IMR-90 (cell line): Measurements from ENCODE around the gene SRCAP. TPM values are rescaled to one million over a fixed set of nuclear protein-coding genes. Genes with fewer than 3 reads are reported as not detected.

ENCODE experiments used
- ATAC-seq: fragments of 200-7000 bp; cut with Tn5 transposase; 2 replicates; pipeline ENCODE4 v1.9.1; 2020; ENCODE audit warnings: low read depth, mild to moderate bottlenecking, moderate library complexity
- BruUV-seq: library from RNA; stranded (reverse); fragments of 400-500 nt; replicated peaks from 2 replicates; lab custom pipeline; 2021; lab: Mats Ljungman, UMichigan
- CTCF ChIA-PET: fragments of 300-600 bp; formaldehyde crosslinking; extraction: SDS; loops from one replicate; lab custom pipeline; 2021; ENCODE audit warnings: antibody characterized with exemption; lab: Yijun Ruan, JAX
- POLR2A ChIA-PET: fragments of 300-600 bp; sonication (Branson Sonifier 250); formaldehyde crosslinking; loops from one replicate; lab custom pipeline; 2022; ENCODE audit warnings: antibody characterized with exemption; ENCODE audit not compliant: unreplicated experiment; lab: Charles Lee
- DNase-seq: peaks from one replicate; pipeline ENCODE4 v3.0.0; 2013
- H2AFZ ChIP-seq: replicated peaks from 2 replicates; pipeline ENCODE3; 2013; ENCODE audit warnings: low read length, mild to moderate bottlenecking; ENCODE audit not compliant: poor library complexity
- H2AK5ac ChIP-seq: 2 replicates; pipeline ENCODE4 v1.6.1; 2013; ENCODE audit warnings: low read depth, low read length, inconsistent platforms
- H2AK9ac ChIP-seq: replicated peaks from 2 replicates; pipeline ENCODE3; 2013; ENCODE audit warnings: mild to moderate bottlenecking, low read depth, low read length, moderate library complexity; ENCODE audit not compliant: poor library complexity
- H2BK120ac ChIP-seq: 2 replicates; pipeline ENCODE4 v1.6.1; 2013; ENCODE audit warnings: low read depth, low read length, inconsistent platforms
- H2BK15ac ChIP-seq: 3 replicates; pipeline ENCODE4 v1.6.1; 2013; ENCODE audit warnings: low read depth, low read length, inconsistent platforms
- H2BK20ac ChIP-seq: 2 replicates; pipeline ENCODE4 v1.6.1; 2013; ENCODE audit warnings: low read depth, mild to moderate bottlenecking, inconsistent platforms, low read length, moderate library complexity
- H2BK5ac ChIP-seq: 2 replicates; pipeline ENCODE4 v1.6.1; 2013; ENCODE audit warnings: mild to moderate bottlenecking, low read depth, low read length, inconsistent platforms; ENCODE audit not compliant: poor library complexity, severe bottlenecking
- H3K14ac ChIP-seq: replicated peaks from 2 replicates; pipeline ENCODE4 v1.6.1; 2013; ENCODE audit warnings: low read depth, low read length, inconsistent platforms
- H3K18ac ChIP-seq: 2 replicates; pipeline ENCODE4 v1.6.1; 2013; ENCODE audit warnings: low read depth, low read length, control low read depth
- H3K23ac ChIP-seq: 2 replicates; pipeline ENCODE4 v1.6.1; 2013; ENCODE audit warnings: low read depth, low read length, inconsistent platforms
- H3K27ac ChIP-seq: 2 replicates; pipeline ENCODE4 v1.5.1; 2013; ENCODE audit warnings: mild to moderate bottlenecking, control low read depth, low read length; ENCODE audit not compliant: insufficient read depth
- H3K27me3 ChIP-seq: 2 replicates; pipeline ENCODE4 v1.6.1; 2013; ENCODE audit warnings: low read length; ENCODE audit not compliant: control insufficient read depth, insufficient read depth
- H3K36me3 ChIP-seq: 2 replicates; pipeline ENCODE4 v1.6.1; 2013; ENCODE audit warnings: low read length, mixed read lengths; ENCODE audit not compliant: control insufficient read depth, insufficient read depth
- H3K4ac ChIP-seq: 2 replicates; pipeline ENCODE4 v1.6.1; 2013; ENCODE audit warnings: low read depth, low read length, inconsistent platforms
- H3K4me1 ChIP-seq: 2 replicates; pipeline ENCODE4 v1.6.1; 2013; ENCODE audit warnings: low read length, mixed read lengths; ENCODE audit not compliant: control insufficient read depth, insufficient read depth
- H3K4me2 ChIP-seq: 2 replicates; pipeline ENCODE4 v1.6.1; 2013; ENCODE audit warnings: low read depth, mild to moderate bottlenecking, control low read depth, low read length, moderate library complexity
- H3K4me3 ChIP-seq: 2 replicates; pipeline ENCODE4 v1.5.1; 2013; ENCODE audit warnings: low read depth, mild to moderate bottlenecking, control low read depth, low read length, moderate library complexity; ENCODE audit not compliant: insufficient read depth
- H3K56ac ChIP-seq: 2 replicates; pipeline ENCODE4 v1.6.1; 2013; ENCODE audit warnings: low read length, inconsistent platforms; ENCODE audit not compliant: insufficient read depth; ENCODE audit errors: extremely low read depth
- H3K79me1 ChIP-seq, 2 experiments: 2 replicates each; pipeline ENCODE4 v1.6.1; 2013; ENCODE audit warnings: low read length in 2 of 2, inconsistent platforms in 1 of 2, low read depth in 1 of 2
- H3K9ac ChIP-seq: 2 replicates; pipeline ENCODE4 v1.6.1; 2013; ENCODE audit warnings: low read depth, low read length, control low read depth
- H3K9me1 ChIP-seq: 2 replicates; pipeline ENCODE4 v1.6.1; 2013; ENCODE audit warnings: low read length, inconsistent platforms; ENCODE audit not compliant: insufficient read depth
- H3K9me3 ChIP-seq: 2 replicates; pipeline ENCODE4 v1.6.1; 2013; ENCODE audit warnings: low read length; ENCODE audit not compliant: control insufficient read depth, insufficient read depth
- H4K20me1 ChIP-seq: 2 replicates; pipeline ENCODE4 v1.6.1; 2013; ENCODE audit warnings: low read length, inconsistent platforms; ENCODE audit not compliant: insufficient read depth
- H4K5ac ChIP-seq: 2 replicates; pipeline ENCODE4 v1.6.1; 2013; ENCODE audit warnings: mild to moderate bottlenecking, low read depth, low read length, control low read depth
- H4K8ac ChIP-seq, 2 experiments: 2 replicates each; pipeline ENCODE4 v1.6.1; 2013; ENCODE audit warnings: low read depth in 2 of 2, low read length in 2 of 2, control low read depth in 1 of 2, inconsistent platforms in 1 of 2
- H4K91ac ChIP-seq: 2 replicates; pipeline ENCODE4 v1.6.1; 2013; ENCODE audit warnings: low read depth, low read length, inconsistent platforms; ENCODE audit not compliant: insufficient read depth
- NFE2L2 ChIP-seq: fragments of 150-350 bp; IDR thresholded peaks from 2 replicates; pipeline ENCODE4 v1.6.1; 2016; ENCODE audit warnings: low read depth, mild to moderate bottlenecking, low read length
- WGBS, 2 experiments: methylation state at CpG; one replicate each; pipeline versions ENCODE4 v1.1.5 to v1.1.7; 2013; ENCODE audit warnings: missing lambda C conversion rate in 2 of 2; ENCODE audit not compliant: insufficient read length in 1 of 2; ENCODE audit errors: extremely low coverage in 2 of 2; 5-methylcytosine and 5-hydroxymethylcytosine counted together
- dilution Hi-C: fragments of 300-500 bp; cut with HindIII; formaldehyde crosslinking; loops from one replicate; pipeline ENCODE4 v1.14.3; 2018; ENCODE audit warnings: low sequenced_read_pairs; ENCODE audit not compliant: unreplicated experiment
- in situ Hi-C: fragments of 300-500 bp; cut with MboI; formaldehyde crosslinking; loops from 3 replicates; pipeline ENCODE4 v1.14.3; 2019; ENCODE audit warnings: low sequenced_read_pairs, inconsistent platforms, mixed read lengths
- intact Hi-C: fragments of 100-400 bp; cut with micrococcal nuclease; formaldehyde crosslinking; loops from 2 replicates; pipeline ENCODE4 v1.10.0; 2022
- polyA plus RNA-seq, 3 experiments: library from polyadenylated mRNA; depleted of rRNA; stranded (reverse); fragments of >200 nt; gene quantifications; 2 replicates each; pipeline ENCODE4 v1.2.3, GENCODE V29; 2012; ENCODE audit warnings: low replicate concordance in 1 of 3
- total RNA-seq: library from RNA; depleted of rRNA; stranded (reverse); fragments of >200 nt; gene quantifications from 2 replicates; pipeline ENCODE4 v1.2.3, GENCODE V29; 2012

The SRCAP gene
- total and polyA plus RNA-seq, 2 of the 4 experiments (the other 2 are of a cell fraction), result 4.5 to 8.2 TPM

DNA sequence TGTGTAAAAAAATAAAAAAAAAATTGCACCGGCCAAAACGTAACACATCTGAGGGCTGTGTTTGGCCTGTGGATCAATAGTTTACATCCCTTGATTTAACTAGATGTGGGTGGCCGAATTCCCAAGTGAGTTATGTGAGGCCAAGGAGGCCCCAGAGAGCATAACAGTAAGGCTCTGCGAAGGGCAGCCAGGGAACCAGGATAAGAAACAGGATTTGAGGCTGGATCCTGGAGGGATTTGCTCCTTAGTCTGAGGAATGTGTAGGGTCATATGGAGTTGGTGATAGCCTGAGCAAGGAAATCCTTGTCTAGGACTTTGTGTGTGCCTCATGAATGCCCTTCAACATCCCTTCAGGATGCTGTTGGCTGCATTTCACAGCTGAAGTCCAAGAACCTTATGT is 51.2 kb downstream of the SRCAP start:
- no peak overlapping the region for H3K27ac ChIP-seq
- H2BK5ac ChIP-seq, result no peak overlapping the region
- dilution Hi-C loops (no loop called here), intact Hi-C loops (no loop called here), in situ Hi-C loops (no loop called here)
- no peak overlapping the region for H3K56ac ChIP-seq
- no peak overlapping the region for H3K23ac ChIP-seq
- H3K79me1 ChIP-seq, result peaks cover 22 to 33% of the 10 kb centered on the region in 2 experiments
- H2BK20ac ChIP-seq, result no peak overlapping the region
- ChIA-PET POLR2A (no interaction called here), CTCF (no interaction called here)
- TF ChIP-seq NFE2L2, result no peak
- WGBS, 2 experiments, result 100% methylated on average over 4 of the region's 4 CpGs; no CpG with 5 or more reads in 1 of the 2 experiments
- BruUV-seq, result no TSS peak
- no peak overlapping the region for H4K5ac ChIP-seq
- no peak overlapping the region for H2AK9ac ChIP-seq
- H4K20me1 ChIP-seq, result no peaks in the 10 kb centered on the region; the same call in 1 of the 2 replicates
- H4K8ac ChIP-seq, result no peak overlapping the region
- no peaks in the 10 kb centered on the region for H3K4me1 ChIP-seq
- ATAC-seq (no peak), DNase-seq (no peak)
- no peak overlapping the region for H4K91ac ChIP-seq
- H3K36me3 ChIP-seq, result peaks cover 24% of the 10 kb centered on the region
- no peak overlapping the region for H2AK5ac ChIP-seq
- H3K4ac ChIP-seq, result no peak overlapping the region
- H3K14ac ChIP-seq, result no peak overlapping the region
- no peak overlapping the region for H2BK15ac ChIP-seq
- H3K9ac ChIP-seq, result no peak overlapping the region
- H3K4me2 ChIP-seq, result no peak overlapping the region
- H2AFZ ChIP-seq, result no peak overlapping the region
- H3K9me3 ChIP-seq, result no peaks in the 10 kb centered on the region
- H2BK120ac ChIP-seq, result no peak overlapping the region
- peaks cover 12% of the 10 kb centered on the region; the same call in 1 of the 2 replicates for H3K9me1 ChIP-seq
- no peak overlapping the region for H3K18ac ChIP-seq
- no peak overlapping the region for H3K4me3 ChIP-seq
- H3K27me3 ChIP-seq, result no peaks in the 10 kb centered on the region
